ENCODE measurements around the gene COL27A1. TPM values are rescaled to one million over a fixed set of nuclear protein-coding genes. Genes with fewer than 3 reads are reported as not detected.

The COL27A1 gene
- total RNA-seq, 6 experiments from 2014 or later: 22.2 to 24.1 (median 23.4) TPM

DNA sequence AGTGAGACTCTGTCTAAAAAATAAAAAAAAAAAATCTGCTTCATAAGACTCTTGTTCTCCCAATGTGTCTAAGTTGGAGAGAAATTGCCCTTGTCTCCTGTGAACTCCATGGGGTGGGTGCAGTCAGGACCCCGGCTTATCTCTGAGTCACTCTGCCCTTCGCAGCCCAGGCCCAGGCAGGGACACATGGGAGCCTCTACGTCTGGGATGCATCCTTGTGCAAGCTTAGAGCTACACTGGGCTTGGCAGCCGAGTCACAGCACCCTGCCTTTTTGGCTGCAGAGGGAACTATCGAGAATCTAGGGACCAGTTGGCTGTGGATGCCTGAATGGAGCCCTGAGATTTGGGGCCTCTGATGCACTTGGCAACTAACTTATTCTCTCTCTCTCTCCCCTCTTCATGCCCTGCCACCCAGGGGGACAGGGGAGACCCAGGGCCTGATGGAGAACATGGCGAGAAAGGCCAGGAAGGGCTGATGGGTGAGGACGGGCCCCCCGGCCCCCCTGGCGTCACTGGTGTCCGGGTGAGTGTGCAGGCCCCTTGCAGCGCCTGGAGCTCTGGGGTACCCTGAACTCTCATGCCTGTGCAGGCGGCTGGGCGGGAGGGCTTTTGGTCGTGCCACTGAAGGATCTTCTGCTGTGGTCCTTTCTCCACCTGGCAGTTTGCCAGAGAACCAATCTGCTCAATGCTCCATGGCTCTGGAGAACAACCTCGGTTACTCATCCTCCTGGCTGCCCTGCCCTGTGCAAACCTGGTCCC lies 120.1 kb downstream of the COL27A1 start:
- Mint-ChIP-seq H3K9me3 (no peaks in the 10 kb centered on the region; the same call in 1 of the 2 replicates), H3K27me3 (ENCODE audit: insufficient read depth) (peaks cover 7% of the 10 kb centered on the region), H3K4me1 (ENCODE audit: low read depth) (peaks cover 54% of the 10 kb centered on the region), H3K4me3 (no peak overlapping the region), H3K36me3 (ENCODE audit: low read depth) (peaks cover 33% of the 10 kb centered on the region), H3K27ac (peak overlapping the region; percentile 99)
- TF ChIP-seq, protein P1, sequence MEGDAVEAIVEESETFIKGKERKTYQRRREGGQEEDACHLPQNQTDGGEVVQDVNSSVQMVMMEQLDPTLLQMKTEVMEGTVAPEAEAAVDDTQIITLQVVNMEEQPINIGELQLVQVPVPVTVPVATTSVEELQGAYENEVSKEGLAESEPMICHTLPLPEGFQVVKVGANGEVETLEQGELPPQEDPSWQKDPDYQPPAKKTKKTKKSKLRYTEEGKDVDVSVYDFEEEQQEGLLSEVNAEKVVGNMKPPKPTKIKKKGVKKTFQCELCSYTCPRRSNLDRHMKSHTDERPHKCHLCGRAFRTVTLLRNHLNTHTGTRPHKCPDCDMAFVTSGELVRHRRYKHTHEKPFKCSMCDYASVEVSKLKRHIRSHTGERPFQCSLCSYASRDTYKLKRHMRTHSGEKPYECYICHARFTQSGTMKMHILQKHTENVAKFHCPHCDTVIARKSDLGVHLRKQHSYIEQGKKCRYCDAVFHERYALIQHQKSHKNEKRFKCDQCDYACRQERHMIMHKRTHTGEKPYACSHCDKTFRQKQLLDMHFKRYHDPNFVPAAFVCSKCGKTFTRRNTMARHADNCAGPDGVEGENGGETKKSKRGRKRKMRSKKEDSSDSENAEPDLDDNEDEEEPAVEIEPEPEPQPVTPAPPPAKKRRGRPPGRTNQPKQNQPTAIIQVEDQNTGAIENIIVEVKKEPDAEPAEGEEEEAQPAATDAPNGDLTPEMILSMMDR (IDR thresholded peaks at IDR 0.05): no peak
- no peak for DNase-seq

DNA sequence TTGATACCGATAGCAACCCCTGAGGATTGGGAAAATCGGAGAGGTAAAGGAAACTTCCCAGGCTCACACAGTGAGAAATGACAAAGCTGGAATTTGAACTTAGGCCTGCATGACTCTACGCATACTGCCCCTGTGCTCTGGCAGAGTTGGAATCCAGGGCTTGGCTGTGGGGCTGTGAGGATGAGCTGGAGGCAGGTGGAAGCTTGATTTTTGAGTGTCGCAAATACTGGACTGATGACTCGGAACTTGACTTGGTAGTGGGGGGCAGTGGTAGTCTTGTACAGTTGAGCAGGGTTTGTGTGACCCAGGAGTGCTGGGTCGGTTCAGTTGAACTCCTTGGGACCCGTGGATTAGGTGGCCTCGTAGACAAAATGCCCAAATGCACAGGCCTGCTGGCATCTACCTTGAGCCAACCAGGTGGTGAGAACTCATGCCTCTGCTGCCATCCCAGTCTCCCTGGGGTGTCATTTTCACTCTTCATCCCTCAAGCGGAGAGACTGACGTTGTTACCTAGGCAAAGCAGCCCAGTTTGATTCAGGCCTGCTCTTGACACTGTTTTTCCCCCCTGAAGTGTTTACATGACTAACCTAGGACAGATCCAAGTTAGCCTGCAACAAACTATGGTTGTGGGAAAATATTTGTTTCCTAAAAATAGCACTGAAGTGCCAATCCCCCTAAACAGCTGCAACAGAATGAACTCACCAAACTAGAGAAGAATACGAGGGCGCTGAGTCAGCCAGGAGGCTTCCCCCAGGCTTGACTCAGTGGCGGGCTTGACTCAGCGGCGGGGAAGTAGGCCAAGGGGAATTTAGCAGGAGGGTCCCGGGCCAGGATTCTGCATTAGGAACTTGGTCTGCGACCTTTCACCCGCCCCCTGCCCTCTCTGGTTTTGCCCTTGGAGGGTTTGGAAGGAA lies 121.8 kb downstream of the COL27A1 start:
- H3K27ac Mint-ChIP-seq: peak overlapping the region; percentile 99
- H3K36me3 Mint-ChIP-seq (ENCODE audit: low read depth): peaks cover 40% of the 10 kb centered on the region

DNA sequence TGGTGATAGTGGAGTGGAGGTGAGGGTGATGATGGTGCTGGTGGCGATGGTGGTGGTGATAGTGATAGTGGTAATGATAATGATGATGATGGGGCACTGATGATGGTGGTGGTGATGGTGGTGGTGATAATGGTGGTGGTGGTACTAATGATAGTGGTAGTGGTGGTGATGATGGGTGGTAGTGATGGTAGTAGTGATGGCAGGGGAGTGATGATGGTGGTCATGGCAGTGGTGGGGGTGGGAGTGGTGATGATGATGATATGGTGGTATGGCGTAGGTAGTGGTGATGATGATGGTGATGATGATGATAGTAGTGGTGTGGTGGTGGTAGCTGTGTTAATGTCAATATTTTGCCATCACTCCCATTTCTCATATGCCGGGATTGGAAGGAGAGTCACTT lies 123.0 kb downstream of the COL27A1 start:
- peak overlapping the region; percentile 99 for H3K27ac Mint-ChIP-seq
- H3K36me3 Mint-ChIP-seq (ENCODE audit: low read depth): peaks cover 36% of the 10 kb centered on the region
- H3K4me3 Mint-ChIP-seq: peak overlapping the region; percentile 74
- peaks cover 13% of the 10 kb centered on the region for H3K27me3 Mint-ChIP-seq (ENCODE audit: insufficient read depth)
- H3K4me1 Mint-ChIP-seq (ENCODE audit: low read depth): peaks cover 80% of the 10 kb centered on the region
- no peaks in the 10 kb centered on the region; the same call in 1 of the 2 replicates for H3K9me3 Mint-ChIP-seq
- TF ChIP-seq, protein P1 (IDR thresholded peaks at IDR 0.05): no peak
- DNase-seq: no peak

More for the DNA sequence above, 121.8 kb downstream of the COL27A1 start:
- Mint-ChIP-seq H3K9me3 (no peaks in the 10 kb centered on the region; the same call in 1 of the 2 replicates), H3K27me3 (ENCODE audit: insufficient read depth) (peaks cover 15% of the 10 kb centered on the region), H3K4me3 (peak overlapping the region; percentile 74), H3K4me1 (ENCODE audit: low read depth) (peaks cover 72% of the 10 kb centered on the region)
- TF ChIP-seq, protein P1 (IDR thresholded peaks at IDR 0.05): no peak
- peak; percentile 98 for DNase-seq

DNA sequence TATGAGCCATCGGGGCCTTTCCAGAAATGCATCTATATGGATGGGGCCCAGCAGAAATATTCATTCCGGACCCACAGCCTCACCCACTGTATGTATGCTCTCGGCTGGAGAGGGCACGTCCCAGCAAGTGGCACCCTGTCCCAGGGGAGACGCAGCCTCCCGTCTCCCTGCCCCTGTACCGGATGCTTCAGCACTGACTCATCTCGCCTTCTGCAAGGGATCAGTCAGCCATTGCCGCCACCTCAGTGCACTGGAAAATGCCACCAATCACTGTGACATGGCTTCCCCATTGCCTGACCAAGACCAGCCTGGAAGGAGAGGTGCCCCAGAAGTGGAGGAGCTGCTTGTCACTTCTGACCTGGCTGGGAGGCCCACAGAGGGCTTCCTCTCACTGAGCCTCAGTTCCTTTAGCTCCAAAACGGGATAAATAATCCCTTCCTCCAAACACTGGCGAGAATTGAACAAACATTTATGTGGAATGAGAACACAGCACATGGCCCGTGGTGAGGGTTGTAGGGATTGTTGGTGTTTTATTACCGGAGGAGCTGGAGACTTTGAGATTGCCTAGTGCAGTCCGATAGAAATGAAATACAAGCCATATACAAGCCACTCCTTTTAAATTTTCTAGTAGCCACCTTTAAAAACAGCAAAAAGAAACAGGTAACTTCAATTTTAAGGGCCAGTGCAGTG lies 123.7 kb downstream of the COL27A1 start:
- TF ChIP-seq, protein P1 (IDR thresholded peaks at IDR 0.05): no peak
- H3K4me3 Mint-ChIP-seq: peak overlapping the region; percentile 54

DNA sequence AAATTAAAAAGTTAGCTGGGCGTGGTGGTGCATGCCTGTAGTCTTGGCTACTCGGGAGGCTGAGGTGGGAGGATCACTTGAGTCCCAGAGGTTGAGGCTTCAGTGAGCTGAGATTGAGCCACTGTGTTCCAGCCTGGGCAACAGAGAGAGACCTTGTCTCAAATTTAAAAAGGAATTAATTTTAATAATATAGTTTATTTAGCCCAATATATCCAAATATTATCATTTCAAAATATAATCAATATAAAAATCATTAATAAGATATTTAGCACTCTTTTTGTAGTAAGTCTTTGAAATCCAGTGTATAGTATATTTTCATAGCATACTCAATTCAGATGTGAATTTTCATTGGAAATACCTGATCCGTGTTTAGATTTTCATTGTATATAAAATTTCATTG lies 124.4 kb downstream of the COL27A1 start:
- Mint-ChIP-seq H3K4me1 (ENCODE audit: low read depth) (peaks cover 85% of the 10 kb centered on the region), H3K36me3 (ENCODE audit: low read depth) (peaks cover 41% of the 10 kb centered on the region), H3K9me3 (no peaks in the 10 kb centered on the region; the same call in 1 of the 2 replicates), H3K27ac (peak overlapping the region; percentile 99), H3K4me3 (no peak overlapping the region), H3K27me3 (ENCODE audit: insufficient read depth) (peaks cover 13% of the 10 kb centered on the region)
- TF ChIP-seq, protein P1 (IDR thresholded peaks at IDR 0.05): no peak
- DNase-seq: no peak

More for the DNA sequence above, 123.7 kb downstream of the COL27A1 start:
- DNase-seq: peak; percentile 70
- Mint-ChIP-seq H3K9me3 (no peaks in the 10 kb centered on the region; the same call in 1 of the 2 replicates), H3K27ac (peak overlapping the region; percentile 99), H3K27me3 (ENCODE audit: insufficient read depth) (peaks cover 13% of the 10 kb centered on the region), H3K36me3 (ENCODE audit: low read depth) (peaks cover 38% of the 10 kb centered on the region), H3K4me1 (ENCODE audit: low read depth) (peaks cover 82% of the 10 kb centered on the region)

All from HFFc6 (cell line).